ENCODE results near the gene DOK7.

The DOK7 gene

DNA sequence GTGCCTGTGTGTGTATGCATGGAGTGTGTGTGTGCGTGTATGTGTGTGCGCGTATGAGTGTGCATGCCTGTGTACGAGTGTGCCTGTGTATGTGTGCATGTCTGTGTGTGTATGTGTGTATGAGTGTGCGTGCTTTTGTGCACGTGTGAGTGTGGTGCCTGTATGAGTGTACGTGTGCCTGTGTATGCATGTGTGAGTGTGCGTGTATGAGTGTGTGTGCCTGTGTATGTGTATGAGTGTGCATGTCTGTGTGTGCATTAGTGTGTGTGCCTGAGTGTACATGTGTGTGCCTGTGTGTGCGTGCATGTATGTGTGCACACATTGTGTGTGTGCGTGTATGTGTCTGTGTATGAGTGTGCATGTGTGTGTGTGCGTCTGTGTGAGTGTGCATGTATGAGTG lies 5.7 kb downstream of the DOK7 start:
- TF ChIP-seq SIN3A (IDR thresholded peaks at IDR 0.05; ENCODE audit: borderline replicate concordance, insufficient read depth, low read length) (no peak), FOXP2 (optimal IDR thresholded peaks at IDR 0.05; ENCODE audit: borderline replicate concordance, extremely low read depth, extremely low read length, insufficient read depth) (no peak), TAF1 (IDR thresholded peaks at IDR 0.05; ENCODE audit: borderline replicate concordance, insufficient read depth, low read length) (no peak), POLR2AphosphoS5 (IDR thresholded peaks at IDR 0.05; ENCODE audit: low read depth, low read length) (no peak)
- TF ChIP-seq, protein P1, sequence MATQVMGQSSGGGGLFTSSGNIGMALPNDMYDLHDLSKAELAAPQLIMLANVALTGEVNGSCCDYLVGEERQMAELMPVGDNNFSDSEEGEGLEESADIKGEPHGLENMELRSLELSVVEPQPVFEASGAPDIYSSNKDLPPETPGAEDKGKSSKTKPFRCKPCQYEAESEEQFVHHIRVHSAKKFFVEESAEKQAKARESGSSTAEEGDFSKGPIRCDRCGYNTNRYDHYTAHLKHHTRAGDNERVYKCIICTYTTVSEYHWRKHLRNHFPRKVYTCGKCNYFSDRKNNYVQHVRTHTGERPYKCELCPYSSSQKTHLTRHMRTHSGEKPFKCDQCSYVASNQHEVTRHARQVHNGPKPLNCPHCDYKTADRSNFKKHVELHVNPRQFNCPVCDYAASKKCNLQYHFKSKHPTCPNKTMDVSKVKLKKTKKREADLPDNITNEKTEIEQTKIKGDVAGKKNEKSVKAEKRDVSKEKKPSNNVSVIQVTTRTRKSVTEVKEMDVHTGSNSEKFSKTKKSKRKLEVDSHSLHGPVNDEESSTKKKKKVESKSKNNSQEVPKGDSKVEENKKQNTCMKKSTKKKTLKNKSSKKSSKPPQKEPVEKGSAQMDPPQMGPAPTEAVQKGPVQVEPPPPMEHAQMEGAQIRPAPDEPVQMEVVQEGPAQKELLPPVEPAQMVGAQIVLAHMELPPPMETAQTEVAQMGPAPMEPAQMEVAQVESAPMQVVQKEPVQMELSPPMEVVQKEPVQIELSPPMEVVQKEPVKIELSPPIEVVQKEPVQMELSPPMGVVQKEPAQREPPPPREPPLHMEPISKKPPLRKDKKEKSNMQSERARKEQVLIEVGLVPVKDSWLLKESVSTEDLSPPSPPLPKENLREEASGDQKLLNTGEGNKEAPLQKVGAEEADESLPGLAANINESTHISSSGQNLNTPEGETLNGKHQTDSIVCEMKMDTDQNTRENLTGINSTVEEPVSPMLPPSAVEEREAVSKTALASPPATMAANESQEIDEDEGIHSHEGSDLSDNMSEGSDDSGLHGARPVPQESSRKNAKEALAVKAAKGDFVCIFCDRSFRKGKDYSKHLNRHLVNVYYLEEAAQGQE (IDR thresholded peaks at IDR 0.05; ENCODE audit: insufficient read depth in 1 of 2, low read depth in 2 of 2, low read length in 2 of 2) = no peak

DNA sequence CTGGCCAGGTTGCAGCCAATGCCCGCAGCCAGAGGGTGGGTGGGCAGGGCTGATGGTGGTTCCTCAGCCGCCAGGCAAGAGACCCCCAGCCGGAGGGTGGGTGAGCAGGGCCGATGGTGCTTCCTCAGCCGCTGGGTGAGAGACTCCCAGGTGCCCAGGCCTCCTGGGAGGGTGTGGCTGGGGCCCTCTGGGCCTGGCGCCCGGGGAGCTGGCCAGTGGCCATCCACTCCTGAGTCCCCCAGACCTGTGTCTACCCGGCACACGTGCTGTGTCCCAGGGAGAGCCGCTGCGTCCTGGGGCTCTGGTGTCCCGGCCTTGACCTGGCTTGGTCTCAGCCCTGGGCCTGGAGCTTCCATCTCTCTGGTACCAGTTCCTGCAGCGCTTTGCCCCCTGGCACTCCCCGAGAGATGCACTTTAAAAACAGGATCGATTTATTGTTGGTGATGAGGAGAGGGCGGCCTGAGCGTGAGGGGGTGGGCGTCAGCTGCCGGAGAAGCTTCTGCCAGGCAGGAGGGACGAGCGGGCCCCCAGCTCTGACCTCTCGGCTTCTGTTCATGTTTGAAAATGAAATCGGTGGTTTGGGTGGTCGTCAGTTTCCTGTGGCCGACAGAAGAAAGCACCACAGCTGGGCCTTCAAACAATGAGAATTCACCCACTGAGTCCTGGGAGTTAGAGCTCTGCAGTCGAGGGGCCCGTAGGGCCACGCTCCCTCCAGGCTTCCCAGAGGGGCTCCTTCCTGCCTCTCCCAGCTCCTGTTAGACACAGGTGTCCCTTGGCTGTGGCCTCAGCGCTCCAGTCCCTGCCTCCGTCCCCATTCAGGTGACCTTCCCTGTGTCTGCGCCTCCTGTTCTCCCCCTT lies 6.5 kb downstream of the DOK7 start:
- TF ChIP-seq POLR2AphosphoS5 (IDR thresholded peaks at IDR 0.05; ENCODE audit: low read depth, low read length) (no peak), SIN3A (IDR thresholded peaks at IDR 0.05; ENCODE audit: borderline replicate concordance, insufficient read depth, low read length) (no peak), FOXP2 (optimal IDR thresholded peaks at IDR 0.05; ENCODE audit: borderline replicate concordance, extremely low read depth, extremely low read length, insufficient read depth) (no peak), TAF1 (IDR thresholded peaks at IDR 0.05; ENCODE audit: borderline replicate concordance, insufficient read depth, low read length) (no peak)
- TF ChIP-seq, protein P1 (IDR thresholded peaks at IDR 0.05; ENCODE audit: insufficient read depth in 1 of 2, low read depth in 2 of 2, low read length in 2 of 2) = no peak

DNA sequence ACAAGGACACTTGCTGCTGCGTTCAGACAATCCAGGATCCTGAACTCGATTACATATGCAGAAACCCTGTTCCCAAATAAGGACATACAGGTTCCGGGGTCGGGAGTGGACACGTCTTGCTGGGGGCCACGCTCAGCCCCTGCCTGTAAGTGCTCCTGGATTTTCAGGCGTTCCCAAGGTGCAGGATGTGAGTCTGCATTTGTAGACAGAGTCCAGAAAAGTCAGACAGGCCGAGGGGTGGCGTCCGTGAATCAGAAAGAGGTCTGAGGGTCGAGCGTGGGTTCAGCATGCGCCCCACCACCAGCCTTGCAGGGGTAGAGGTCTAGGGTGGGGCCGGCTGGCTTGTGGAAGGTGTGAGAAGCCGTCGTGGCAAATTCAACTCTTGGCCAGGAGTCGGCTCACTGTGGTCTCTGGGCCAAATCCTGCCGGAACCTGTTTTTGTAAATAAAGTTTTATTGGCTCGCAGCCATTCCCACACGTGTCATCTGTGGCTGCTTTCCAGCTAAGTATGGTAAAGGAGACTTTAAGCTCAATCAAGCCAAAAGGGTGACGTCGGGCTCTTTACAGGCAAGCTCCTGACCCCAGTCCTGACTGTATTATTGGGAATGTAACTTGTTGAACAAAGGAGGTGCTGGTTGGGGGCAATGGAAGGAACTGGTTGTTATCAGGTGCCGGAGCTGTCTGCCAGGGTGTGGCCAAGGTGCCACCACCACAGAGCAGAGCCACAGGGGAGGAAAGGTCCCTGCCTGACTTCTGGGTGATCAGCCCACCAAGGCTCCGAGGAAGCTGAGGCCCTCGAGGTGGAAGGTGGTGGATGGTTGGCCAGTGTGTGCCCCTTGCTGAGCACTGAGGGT lies 7.4 kb downstream of the DOK7 start:
- TF ChIP-seq, protein P1 (IDR thresholded peaks at IDR 0.05; ENCODE audit: insufficient read depth in 1 of 2, low read depth in 2 of 2, low read length in 2 of 2) = no peak
- no peak for TF ChIP-seq TAF1 (IDR thresholded peaks at IDR 0.05; ENCODE audit: borderline replicate concordance, insufficient read depth, low read length)
- no peak for TF ChIP-seq SIN3A (IDR thresholded peaks at IDR 0.05; ENCODE audit: borderline replicate concordance, insufficient read depth, low read length)
- no peak for TF ChIP-seq FOXP2 (optimal IDR thresholded peaks at IDR 0.05; ENCODE audit: borderline replicate concordance, extremely low read depth, extremely low read length, insufficient read depth)
- TF ChIP-seq POLR2AphosphoS5 (IDR thresholded peaks at IDR 0.05; ENCODE audit: low read depth, low read length) = no peak

DNA sequence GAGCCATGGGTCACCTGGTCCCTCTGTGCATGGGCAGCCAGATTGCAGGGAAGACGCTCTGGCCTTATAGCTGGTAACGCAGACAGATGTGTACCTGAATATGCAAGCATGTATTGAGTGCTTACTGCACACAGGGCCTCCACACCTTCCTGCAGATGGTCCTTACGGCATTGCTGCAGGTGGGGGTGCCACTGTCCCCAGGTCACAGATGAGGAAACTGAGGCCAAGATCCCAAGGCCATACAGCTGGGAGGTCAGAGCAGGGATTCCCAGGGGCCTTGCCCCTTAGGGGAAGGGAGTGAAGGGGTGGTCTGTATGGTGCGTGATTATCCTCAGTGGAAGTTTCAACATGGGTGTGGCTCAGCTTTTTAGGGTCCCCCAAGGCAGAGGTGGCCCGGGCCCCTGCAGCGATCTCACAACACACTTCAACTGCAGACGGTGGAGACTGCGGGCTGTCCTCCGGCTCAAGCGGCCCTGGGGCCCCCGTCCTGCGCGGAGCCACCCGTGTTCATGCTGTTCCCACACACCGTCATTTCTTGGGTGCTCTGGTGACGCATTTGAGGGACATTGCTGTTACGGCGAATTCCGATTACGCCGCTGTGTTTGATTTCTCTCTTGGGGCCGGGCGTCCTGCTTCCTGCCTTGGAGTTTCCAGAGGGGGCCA lies 8.1 kb downstream of the DOK7 start:
- TF ChIP-seq SIN3A (IDR thresholded peaks at IDR 0.05; ENCODE audit: borderline replicate concordance, insufficient read depth, low read length) = no peak
- TF ChIP-seq TAF1 (IDR thresholded peaks at IDR 0.05; ENCODE audit: borderline replicate concordance, insufficient read depth, low read length) = no peak
- no peak for TF ChIP-seq FOXP2 (optimal IDR thresholded peaks at IDR 0.05; ENCODE audit: borderline replicate concordance, extremely low read depth, extremely low read length, insufficient read depth)
- TF ChIP-seq POLR2AphosphoS5 (IDR thresholded peaks at IDR 0.05; ENCODE audit: low read depth, low read length) = no peak
- TF ChIP-seq, protein P1 (IDR thresholded peaks at IDR 0.05; ENCODE audit: insufficient read depth in 1 of 2, low read depth in 2 of 2, low read length in 2 of 2) = no peak
